ENCODE measurements around the gene DNTT. TPM values are rescaled to one million over a fixed set of nuclear protein-coding genes. Genes with fewer than 3 reads are reported as not detected.
A peak's percentile ranks its signal among the peaks of the same experiment; 100 is the strongest.

Gene DNTT
- total RNA-seq, 1 experiment from 2014 or later, result not detected

- no peak for DNase-seq (ENCODE audit: low spot score)
Observed at GRCh38 chr10:96342402-96342801, 38.2 kb downstream of the DNTT start.

- no peak for DNase-seq (ENCODE audit: low spot score)
Observed at GRCh38 chr10:96344178-96344577, 39.9 kb downstream of the DNTT start.

GRCh38 chr10:96345222-96345621 is 41.0 kb downstream of the DNTT start:
- no peak for DNase-seq (ENCODE audit: low spot score)

GRCh38 chr10:96346295-96346694 is 42.1 kb downstream of the DNTT start:
- no peak for DNase-seq (ENCODE audit: low spot score)

- DNase-seq (ENCODE audit: low spot score), result no peak
Observed at GRCh38 chr10:96352027-96352426, 47.8 kb downstream of the DNTT start.

- no peak for DNase-seq (ENCODE audit: low spot score)
Observed at GRCh38 chr10:96352582-96352981, 48.3 kb downstream of the DNTT start.

GRCh38 chr10:96357038-96357620 is 52.9 kb downstream of the DNTT start:
- no peak for DNase-seq (ENCODE audit: low spot score)

GRCh38 chr10:96358851-96359540 is 54.8 kb downstream of the DNTT start, which contains the start of gene OPALIN:
OPALIN (minus strand) TSS chr10:96359002; CDS start chr10:96358896, 106 bp downstream.
- no peak for DNase-seq (ENCODE audit: low spot score)

- no peak for DNase-seq (ENCODE audit: low spot score)
Observed at GRCh38 chr10:96359616-96360015, 55.4 kb downstream of the DNTT start.

- no peak for DNase-seq (ENCODE audit: low spot score)
Observed at GRCh38 chr10:96360331-96360730, 56.1 kb downstream of the DNTT start.

- DNase-seq (ENCODE audit: low spot score), result no peak
Observed at GRCh38 chr10:96360766-96361165, 56.5 kb downstream of the DNTT start.

- no peak for DNase-seq (ENCODE audit: low spot score)
Observed at GRCh38 chr10:96365571-96365970, 61.3 kb downstream of the DNTT start.

GRCh38 chr10:96366508-96366907 is 62.3 kb downstream of the DNTT start:
- DNase-seq (ENCODE audit: low spot score), result no peak

GRCh38 chr10:96367470-96367869 is 63.2 kb downstream of the DNTT start:
- DNase-seq (ENCODE audit: low spot score), result no peak

- no peak for DNase-seq (ENCODE audit: low spot score)
Observed at GRCh38 chr10:96368971-96369370, 64.7 kb downstream of the DNTT start.

- DNase-seq (ENCODE audit: low spot score), result peak; percentile 9
Observed at GRCh38 chr10:96369890-96370583, 65.8 kb downstream of the DNTT start.

- peak; percentile 60 for DNase-seq (ENCODE audit: low spot score)
Observed at GRCh38 chr10:96370584-96371157, 66.4 kb downstream of the DNTT start.

GRCh38 chr10:96371356-96371755 is 67.1 kb downstream of the DNTT start:
- no peak for DNase-seq (ENCODE audit: low spot score)

- no peak for DNase-seq (ENCODE audit: low spot score)
Observed at GRCh38 chr10:96374004-96374403, 69.8 kb downstream of the DNTT start.

GRCh38 chr10:96374639-96374984 is 70.4 kb downstream of the DNTT start:
- no peak for DNase-seq (ENCODE audit: low spot score)

GRCh38 chr10:96374985-96375830 is 71.0 kb downstream of the DNTT start:
- peak; percentile 96 for DNase-seq (ENCODE audit: low spot score)

GRCh38 chr10:96376483-96376882 is 72.2 kb downstream of the DNTT start:
- DNase-seq (ENCODE audit: low spot score), result no peak
